Suprapubic skin (tissue), 4 donors: ENCODE data around the gene TDRD9.

Experiments used
- CTCF ChIP-seq, 2 donors: fragments of 200-600 bp in 1 of 2; fragments of 450-650 bp in 1 of 2; sonication (generic) in 1 of 2; IDR thresholded peaks; one replicate each; pipeline ENCODE4 v1.5.1; 2016 to 2019; ENCODE audit warnings: antibody characterized with exemption in 2 of 2, mild to moderate bottlenecking in 1 of 2, moderate library complexity in 1 of 2
- EP300 ChIP-seq: sonication (generic); formaldehyde crosslinking; IDR thresholded peaks from one replicate; pipeline ENCODE4 v1.6.1; 2017; ENCODE audit warnings: antibody characterized with exemption
- POLR2A ChIP-seq, 2 donors: fragments of 450-650 bp; IDR thresholded peaks; one replicate each; pipeline ENCODE4 v1.6.1; 2017; ENCODE audit warnings: antibody characterized with exemption in 2 of 2, mild to moderate bottlenecking in 2 of 2, moderate library complexity in 2 of 2
- POLR2AphosphoS5 ChIP-seq, 3 donors: sonication (generic); formaldehyde crosslinking; IDR thresholded peaks; one replicate each; pipeline ENCODE4 v1.6.1; 2017; ENCODE audit warnings: antibody characterized with exemption in 3 of 3

- TF ChIP-seq CTCF (IDR thresholded peaks at IDR 0.05) (no peak), POLR2AphosphoS5 (IDR thresholded peaks at IDR 0.05) (no peak), EP300 (no peak), POLR2A (IDR thresholded peaks at IDR 0.05) (no peak)
These were observed 109.6 kb downstream of the TDRD9 start for GRCh38 chr14:104037903-104038302.
